Mucosa of rectum (tissue), 2 donors: ENCODE data around the gene NPAS3.

Experiments
- H3K27ac ChIP-seq, 2 donors: one replicate each; pipeline ENCODE4 v1.7.0; 2013; ENCODE audit warnings: inconsistent platforms in 2 of 2, low read depth in 2 of 2, low read length in 2 of 2
- H3K27me3 ChIP-seq, 2 donors: one replicate each; pipeline ENCODE4 v1.7.0; 2013; ENCODE audit warnings: low read length in 2 of 2; ENCODE audit not compliant: control insufficient read depth in 2 of 2, insufficient read depth in 2 of 2
- H3K36me3 ChIP-seq, 2 donors: one replicate each; pipeline ENCODE4 v1.7.0; 2013; ENCODE audit warnings: low read length in 2 of 2; ENCODE audit not compliant: control insufficient read depth in 2 of 2, insufficient read depth in 2 of 2
- H3K4me1 ChIP-seq, 2 donors: one replicate each; pipeline ENCODE4 v1.7.0; 2013; ENCODE audit warnings: low read length in 2 of 2, mild to moderate bottlenecking in 1 of 2; ENCODE audit not compliant: control insufficient read depth in 2 of 2, insufficient read depth in 2 of 2
- H3K4me3 ChIP-seq, 2 donors: one replicate each; pipeline ENCODE4 v1.7.0; 2013; ENCODE audit warnings: low read length in 2 of 2
- H3K9ac ChIP-seq, 2 donors: one replicate each; pipeline ENCODE4 v1.7.0; 2013; ENCODE audit warnings: low read length in 2 of 2, low read depth in 1 of 2, mild to moderate bottlenecking in 1 of 2
- H3K9me3 ChIP-seq, 2 donors: one replicate each; pipeline ENCODE4 v1.7.0; 2013; ENCODE audit warnings: low read length in 2 of 2; ENCODE audit not compliant: control insufficient read depth in 2 of 2
- donor health status: healthy.
- donor health status: Normal muscosa, but diverticular disease.

Gene NPAS3

DNA sequence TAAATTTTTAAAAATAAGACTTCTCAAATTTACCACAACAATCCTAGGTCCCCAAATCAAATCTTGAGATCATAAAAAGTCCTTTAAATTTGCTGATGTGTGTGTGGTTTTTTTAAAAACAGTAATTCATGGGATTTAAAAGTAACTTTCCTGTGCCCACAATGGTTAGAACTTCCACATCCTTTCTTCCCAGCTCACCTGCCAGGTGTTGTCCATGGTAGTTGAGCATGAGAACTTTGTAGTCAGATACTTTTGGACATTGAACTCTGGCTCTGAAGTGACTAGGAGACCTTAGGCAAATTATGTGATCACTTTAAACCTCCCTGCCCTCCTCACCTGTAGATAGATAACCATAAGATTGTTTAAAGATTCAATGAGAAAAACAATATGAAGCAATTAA, 253.2 kb downstream of the NPAS3 start:
- Histone ChIP-seq H3K27me3 (no peaks in the 10 kb centered on the region), H3K27ac (no peak overlapping the region), H3K4me3 (no peak overlapping the region), H3K9ac (no peak overlapping the region), H3K4me1 (no peaks in the 10 kb centered on the region), H3K9me3 (no peaks in the 10 kb centered on the region), H3K36me3 (no peaks in the 10 kb centered on the region)

DNA sequence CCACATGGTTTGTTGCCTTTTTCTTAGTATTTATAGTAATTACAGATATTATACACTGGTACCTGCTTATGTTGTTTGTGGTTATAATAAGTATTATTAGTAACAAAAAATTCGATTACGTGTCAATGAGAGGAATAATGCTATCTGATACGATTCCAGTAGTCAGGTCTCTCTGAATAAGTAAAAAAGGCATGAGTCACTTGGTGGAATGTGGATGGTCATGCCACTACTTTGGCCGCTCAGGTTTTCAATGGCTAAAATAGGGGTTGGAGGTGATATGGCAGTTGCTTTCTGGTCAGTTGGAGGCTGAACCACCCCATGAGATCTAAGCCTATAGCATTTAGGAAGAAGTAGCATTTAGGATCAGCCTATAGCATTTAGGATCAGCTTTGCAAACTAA, 255.9 kb downstream of the NPAS3 start:
- Histone ChIP-seq H3K4me3 (no peak overlapping the region), H3K36me3 (no peaks in the 10 kb centered on the region), H3K9ac (no peak overlapping the region), H3K4me1 (no peaks in the 10 kb centered on the region), H3K27me3 (no peaks in the 10 kb centered on the region), H3K27ac (no peak overlapping the region), H3K9me3 (no peaks in the 10 kb centered on the region)

DNA sequence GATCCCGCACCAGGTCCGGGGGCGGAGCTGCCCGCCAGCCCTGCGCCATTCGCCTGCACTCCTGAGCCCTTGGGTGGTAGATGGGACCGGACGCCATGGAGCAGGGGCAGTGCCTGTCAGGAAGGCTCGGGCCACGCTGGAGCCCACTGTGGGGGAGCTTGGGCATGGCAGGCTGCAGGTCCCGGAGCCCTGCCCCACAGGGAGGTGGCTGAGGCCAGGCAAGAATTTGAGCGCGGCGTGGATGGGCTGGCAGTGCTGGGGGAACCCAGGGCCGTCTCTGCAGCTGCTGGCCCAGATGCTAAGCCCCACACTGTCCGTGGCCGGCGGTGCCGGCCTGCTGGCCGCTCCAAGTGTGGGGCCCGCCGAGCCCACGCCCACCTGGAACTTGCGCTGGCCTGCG, 260.0 kb downstream of the NPAS3 start:
- Histone ChIP-seq H3K27ac (no peak overlapping the region), H3K9ac (no peak overlapping the region), H3K36me3 (no peaks in the 10 kb centered on the region), H3K4me1 (no peaks in the 10 kb centered on the region), H3K27me3 (no peaks in the 10 kb centered on the region), H3K9me3 (no peaks in the 10 kb centered on the region), H3K4me3 (no peak overlapping the region)

DNA sequence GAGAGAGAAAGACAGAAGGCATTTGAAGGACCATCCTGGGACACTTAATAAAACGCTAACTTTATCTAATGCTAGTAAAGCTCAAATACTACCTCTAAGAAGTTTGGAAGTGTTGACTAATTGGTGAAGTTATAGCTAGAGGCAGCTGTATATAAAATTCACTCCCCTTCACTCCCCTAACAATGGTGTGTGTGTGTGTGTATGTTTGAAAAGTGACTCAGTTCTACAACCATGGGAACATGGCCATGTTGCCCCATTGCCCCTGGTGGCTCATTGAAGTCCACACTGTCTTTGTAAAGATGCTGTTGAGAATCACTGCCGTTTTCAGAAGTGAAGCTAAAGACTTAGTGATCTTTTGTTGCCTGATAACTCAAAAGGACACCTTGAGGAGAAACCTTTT, 262.4 kb downstream of the NPAS3 start:
- Histone ChIP-seq H3K4me3 (no peak overlapping the region), H3K4me1 (no peaks in the 10 kb centered on the region), H3K9me3 (no peaks in the 10 kb centered on the region), H3K27me3 (no peaks in the 10 kb centered on the region), H3K36me3 (no peaks in the 10 kb centered on the region), H3K9ac (no peak overlapping the region), H3K27ac (no peak overlapping the region)

- Histone ChIP-seq H3K9me3 (no peaks in the 10 kb centered on the region), H3K27me3 (no peaks in the 10 kb centered on the region), H3K27ac (no peak overlapping the region), H3K36me3 (no peaks in the 10 kb centered on the region), H3K9ac (no peak overlapping the region), H3K4me1 (no peaks in the 10 kb centered on the region), H3K4me3 (no peak overlapping the region)
Observed at GRCh38 chr14:33206981-33207380, 268.3 kb downstream of the NPAS3 start.

- H3K9ac ChIP-seq = no peak overlapping the region
- H3K4me3 ChIP-seq = no peak overlapping the region
- no peaks in the 10 kb centered on the region for H3K27me3 ChIP-seq
- no peaks in the 10 kb centered on the region for H3K9me3 ChIP-seq
- H3K27ac ChIP-seq = no peak overlapping the region
- H3K36me3 ChIP-seq = no peaks in the 10 kb centered on the region
- no peaks in the 10 kb centered on the region for H3K4me1 ChIP-seq
Observed at GRCh38 chr14:33207467-33208017, 268.9 kb downstream of the NPAS3 start.

DNA sequence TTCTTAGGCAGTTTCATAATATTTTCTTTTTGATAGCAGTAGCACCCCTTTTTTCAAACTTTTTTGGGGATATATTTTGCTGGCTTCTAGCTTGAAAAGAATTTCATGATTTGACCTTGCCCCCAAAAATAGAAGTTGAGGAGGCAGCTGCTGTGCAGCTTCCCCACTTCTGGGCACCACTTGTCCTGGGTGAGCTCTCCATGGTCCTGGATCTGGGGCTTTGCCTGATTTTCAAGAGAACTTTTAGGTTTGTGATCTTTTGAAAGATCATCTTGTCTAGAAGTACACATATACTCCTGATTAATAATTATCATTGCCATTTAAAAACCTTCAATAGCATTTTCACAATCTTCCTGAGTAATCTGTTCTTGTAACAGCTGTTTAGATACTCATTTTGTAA, 271.6 kb downstream of the NPAS3 start:
- no peak overlapping the region for H3K4me3 ChIP-seq
- no peaks in the 10 kb centered on the region for H3K9me3 ChIP-seq
- no peaks in the 10 kb centered on the region for H3K4me1 ChIP-seq
- H3K36me3 ChIP-seq = no peaks in the 10 kb centered on the region
- H3K9ac ChIP-seq = no peak overlapping the region
- no peak overlapping the region for H3K27ac ChIP-seq
- H3K27me3 ChIP-seq = no peaks in the 10 kb centered on the region

DNA sequence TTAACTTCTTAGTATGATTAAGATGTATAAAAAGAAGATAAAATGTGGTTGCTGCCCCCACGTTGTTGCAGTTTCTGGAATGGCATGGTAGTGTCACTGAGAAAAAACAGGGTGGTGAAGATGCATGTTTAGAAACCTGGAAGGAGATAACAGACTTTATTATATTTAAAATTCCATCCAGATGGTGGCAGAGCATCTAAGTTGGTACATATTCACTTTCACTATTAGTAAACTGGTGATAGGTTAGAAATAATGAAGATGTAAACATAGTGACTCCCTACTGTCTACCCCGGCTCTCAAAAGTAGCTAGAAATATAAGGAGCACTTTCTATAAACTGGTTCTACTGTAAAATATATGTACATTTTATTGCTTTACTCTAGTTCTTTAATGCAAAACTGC, 279.3 kb downstream of the NPAS3 start:
- Histone ChIP-seq H3K27me3 (no peaks in the 10 kb centered on the region), H3K9me3 (no peaks in the 10 kb centered on the region), H3K9ac (no peak overlapping the region), H3K27ac (no peak overlapping the region), H3K4me3 (no peak overlapping the region), H3K36me3 (no peaks in the 10 kb centered on the region), H3K4me1 (no peaks in the 10 kb centered on the region)

DNA sequence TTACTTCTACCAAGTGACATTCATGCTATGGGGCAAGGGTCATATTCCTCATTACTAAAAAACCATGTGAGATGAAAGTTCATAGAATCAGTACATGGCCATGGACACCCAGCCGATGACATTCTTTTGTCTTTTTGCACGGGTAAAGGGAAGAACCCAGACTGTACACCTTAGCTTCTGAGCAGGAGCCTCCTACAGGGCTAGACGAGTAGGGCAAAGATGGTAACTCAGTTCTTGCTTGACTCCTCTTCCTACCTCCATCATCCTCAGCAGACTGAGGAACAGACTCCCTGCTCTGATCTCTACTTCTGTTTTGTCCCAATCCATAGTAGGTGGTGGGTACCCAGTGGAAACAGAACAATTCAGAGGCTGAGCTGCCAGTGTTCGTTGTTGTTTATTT, 281.3 kb downstream of the NPAS3 start:
- H3K4me3 ChIP-seq = no peak overlapping the region
- no peak overlapping the region for H3K27ac ChIP-seq
- H3K36me3 ChIP-seq = no peaks in the 10 kb centered on the region
- no peak overlapping the region for H3K9ac ChIP-seq
- H3K9me3 ChIP-seq = no peaks in the 10 kb centered on the region
- no peaks in the 10 kb centered on the region for H3K4me1 ChIP-seq
- H3K27me3 ChIP-seq = no peaks in the 10 kb centered on the region

- H3K9me3 ChIP-seq = no peaks in the 10 kb centered on the region
- H3K36me3 ChIP-seq = no peaks in the 10 kb centered on the region
- H3K27ac ChIP-seq = no peak overlapping the region
- H3K4me3 ChIP-seq = no peak overlapping the region
- H3K9ac ChIP-seq = no peak overlapping the region
- H3K4me1 ChIP-seq = no peaks in the 10 kb centered on the region
- H3K27me3 ChIP-seq = no peaks in the 10 kb centered on the region
Observed at GRCh38 chr14:33229269-33229929, 290.7 kb downstream of the NPAS3 start.
